IPS DF 19.7 (cell line): ENCODE results near the gene HOXA1.

Experiments used
- DNase-seq: peaks from one replicate; pipeline ENCODE4 v3.0.0-alpha.2; 2013; ENCODE audit warnings: low read depth, low spot score

Gene HOXA1

DNA sequence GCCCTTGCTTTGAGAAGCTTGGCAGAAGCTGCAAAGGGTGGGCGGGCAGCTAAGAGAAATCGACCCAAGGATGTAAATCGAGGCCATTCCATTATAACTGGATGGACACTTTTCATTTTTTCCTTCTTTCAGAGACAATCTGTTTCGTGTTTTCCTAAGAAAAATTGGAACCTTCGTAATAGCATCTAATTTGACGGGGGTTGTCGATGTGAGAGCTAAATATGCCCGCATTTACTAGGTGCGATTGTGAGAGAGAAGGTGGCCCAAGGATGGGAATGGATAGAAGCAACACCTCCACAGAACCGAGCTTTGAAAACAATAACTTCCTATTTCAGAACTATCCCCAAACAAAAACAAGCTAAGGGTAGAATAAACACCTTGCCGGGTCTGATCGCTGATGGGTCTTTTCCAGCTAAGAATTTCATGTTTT is 35.6 kb upstream of the HOXA1 start:
- no peak for DNase-seq

DNA sequence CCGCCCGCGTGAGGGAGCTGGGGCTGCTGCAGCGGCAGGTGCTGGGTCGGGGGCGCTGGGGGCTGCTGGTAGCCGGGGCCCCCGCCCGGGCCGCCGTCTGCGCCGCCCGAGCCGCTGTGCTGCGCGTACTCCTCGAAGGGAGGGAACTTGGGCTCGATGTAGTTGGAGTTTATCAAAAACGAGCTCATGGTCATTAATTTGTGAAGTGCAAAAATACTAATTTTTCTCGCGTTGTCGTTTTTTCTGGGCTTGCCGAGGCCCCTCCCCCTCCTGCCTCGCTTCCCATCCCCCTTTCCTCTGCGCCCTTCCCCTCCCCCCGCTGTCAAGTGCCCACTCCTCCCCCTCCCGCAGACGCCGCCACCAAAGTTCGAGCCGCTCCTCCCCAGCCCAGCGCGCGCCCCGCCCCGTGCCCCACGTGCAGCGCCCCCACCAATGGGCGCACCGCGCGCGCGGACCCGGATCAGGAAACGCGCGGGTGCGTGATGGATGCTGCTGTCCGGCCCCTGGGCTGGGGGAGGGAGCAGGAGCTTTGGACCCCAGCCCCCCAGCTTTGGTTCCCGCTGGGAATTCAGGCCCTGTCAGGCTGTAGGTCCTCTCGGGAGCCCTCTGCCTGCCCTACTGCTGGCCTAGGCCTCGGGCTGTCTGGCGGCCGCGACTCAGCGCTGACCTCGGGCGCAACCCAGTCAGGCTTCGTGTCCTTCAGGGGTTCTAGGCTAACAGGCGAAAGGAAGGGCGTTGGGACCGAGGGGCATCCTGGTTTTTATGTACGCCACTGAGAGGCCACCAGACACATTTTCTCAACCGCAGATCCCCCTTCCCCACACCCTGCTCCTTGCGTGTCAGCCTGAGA is 35.0 kb upstream of the HOXA1 start, which contains the start of gene HOXA4:
HOXA4 (minus strand) TSS at position 218 of the 850 bp plus-strand sequence; CDS start at position 194, 24 bp downstream.
- no peak for DNase-seq

DNA sequence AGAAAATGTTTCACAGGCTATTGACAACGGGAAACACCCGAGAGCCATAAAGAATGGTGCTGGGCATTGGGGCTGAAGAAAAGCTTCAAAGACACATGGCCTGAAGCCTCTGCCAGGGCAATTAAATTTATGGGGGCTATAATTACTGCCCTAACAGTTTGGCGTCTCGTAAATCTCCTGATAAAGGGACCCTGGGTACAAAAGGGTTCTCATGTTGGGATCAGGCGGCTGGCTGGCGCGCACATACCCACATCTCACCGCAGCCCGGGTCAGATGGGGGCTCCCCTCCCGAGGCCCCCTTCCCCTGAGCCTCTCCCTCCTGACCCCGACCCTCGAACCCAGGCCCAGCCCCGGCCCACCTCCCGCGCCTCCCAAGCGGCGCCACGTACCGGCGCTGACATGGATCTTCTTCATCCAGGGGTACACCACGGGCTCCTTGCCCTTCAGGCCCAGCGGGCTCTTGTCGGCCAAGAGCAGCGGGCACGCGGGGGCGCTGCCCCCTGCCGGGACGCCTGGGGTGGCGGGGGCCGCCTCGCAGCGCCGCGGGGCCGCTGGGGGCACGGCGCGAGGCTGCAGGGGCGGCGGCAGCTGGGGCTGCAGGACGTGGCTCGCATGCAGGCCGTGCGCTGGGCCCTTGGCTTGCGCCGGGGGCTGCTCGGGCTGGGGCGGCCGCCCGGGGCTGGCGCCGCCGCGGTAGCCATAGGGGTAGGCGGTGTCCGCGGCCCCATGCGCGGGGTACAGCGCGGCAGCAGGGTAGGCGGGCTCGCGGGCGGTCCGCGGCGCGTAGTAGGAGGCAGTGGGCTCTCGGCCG is 34.1 kb upstream of the HOXA1 start:
- DNase-seq: no peak

DNA sequence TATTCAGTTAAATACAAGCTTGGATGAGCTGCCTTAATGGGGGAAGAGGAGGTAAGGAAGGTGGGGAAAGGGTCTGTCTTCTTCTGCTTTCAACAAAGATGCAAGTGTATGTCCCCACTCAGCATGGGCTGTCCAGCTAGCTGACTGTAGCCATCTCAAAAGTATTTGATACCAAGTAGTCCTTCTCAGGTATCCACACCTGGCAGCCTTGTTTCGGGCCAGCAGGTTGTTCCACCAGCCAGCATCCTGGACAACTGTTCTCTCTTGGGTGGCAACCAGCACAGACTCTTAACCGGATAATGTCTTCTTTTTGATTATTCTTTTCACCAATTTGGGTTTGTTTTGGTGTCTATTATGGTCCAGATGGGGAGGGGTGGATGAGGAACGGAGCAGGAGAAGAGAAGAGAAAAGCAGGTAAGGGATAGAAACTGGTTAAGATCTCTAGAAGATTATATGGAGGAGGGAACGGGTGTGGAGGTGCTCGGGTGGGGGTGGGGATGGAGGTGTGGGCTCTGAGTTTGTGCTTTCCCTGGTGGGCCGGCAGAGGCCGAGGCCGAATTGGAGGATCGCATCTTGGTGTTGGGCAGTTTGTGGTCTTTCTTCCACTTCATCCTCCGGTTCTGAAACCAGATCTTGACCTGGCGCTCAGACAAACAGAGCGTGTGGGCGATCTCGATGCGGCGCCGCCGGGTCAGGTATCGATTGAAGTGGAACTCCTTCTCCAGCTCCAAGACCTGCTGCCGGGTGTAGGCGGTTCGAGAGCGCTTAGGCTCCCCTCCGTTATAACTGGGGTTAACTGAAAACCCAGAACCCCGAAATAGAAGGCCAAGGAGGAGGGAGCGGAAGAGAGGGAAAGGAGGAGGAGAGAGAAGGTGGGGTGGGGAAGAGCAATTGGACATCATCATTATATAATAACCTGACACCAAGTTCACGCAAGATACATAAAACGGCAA is 33.3 kb upstream of the HOXA1 start:
- DNase-seq: no peak

DNA sequence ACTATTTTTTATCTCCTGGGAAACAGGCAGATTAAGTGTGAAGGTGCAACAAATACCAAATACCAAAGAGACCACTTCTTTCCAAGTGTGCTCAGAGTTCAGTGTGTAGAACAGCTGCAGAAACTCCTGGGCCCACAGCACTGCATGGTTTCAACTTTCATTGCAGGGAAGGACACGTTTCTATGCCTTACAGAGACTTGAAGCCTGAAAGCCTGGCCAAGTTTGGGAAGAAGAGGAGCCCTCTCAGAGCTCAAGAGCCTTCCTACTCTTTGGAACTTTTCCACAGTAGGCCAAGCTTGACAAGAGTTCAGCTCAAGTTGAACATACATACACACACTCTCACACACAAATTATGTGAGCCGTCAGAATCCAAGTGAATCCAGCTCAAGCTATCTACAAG is 32.2 kb upstream of the HOXA1 start:
- no peak for DNase-seq

DNA sequence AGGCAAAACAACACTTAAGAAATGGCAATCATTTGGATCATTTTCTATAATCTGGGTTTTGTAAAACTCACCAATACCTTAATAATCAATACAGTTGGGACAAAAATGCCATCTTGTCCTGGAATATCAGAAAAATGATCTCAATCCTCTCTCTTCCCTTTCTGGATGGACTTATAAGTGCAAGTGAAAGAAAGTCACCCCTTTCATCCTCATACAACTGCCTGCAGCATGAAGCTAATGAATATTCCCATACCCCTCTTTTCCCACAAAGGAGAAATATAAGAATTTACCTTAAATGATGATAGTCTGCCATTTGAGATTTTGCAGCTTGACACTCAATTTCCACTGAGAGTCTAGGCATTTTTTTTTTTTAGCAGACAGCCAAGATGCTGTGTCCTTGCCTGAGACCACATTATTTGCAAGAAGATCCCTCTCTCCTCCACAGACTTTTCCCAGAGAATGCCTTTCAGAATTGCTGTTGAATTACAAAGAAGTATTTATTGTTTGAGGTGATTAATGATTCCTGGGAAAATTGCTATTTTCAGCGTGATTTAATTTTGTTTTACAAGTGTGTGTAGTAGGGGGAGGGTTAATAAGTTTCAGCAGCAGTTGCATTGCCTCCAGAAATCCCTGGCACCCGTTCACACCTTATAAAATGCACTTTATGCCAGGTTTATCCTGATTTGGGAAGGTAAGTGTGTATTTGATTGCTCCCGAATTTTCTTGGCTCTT is 31.0 kb upstream of the HOXA1 start:
- no peak for DNase-seq

DNA sequence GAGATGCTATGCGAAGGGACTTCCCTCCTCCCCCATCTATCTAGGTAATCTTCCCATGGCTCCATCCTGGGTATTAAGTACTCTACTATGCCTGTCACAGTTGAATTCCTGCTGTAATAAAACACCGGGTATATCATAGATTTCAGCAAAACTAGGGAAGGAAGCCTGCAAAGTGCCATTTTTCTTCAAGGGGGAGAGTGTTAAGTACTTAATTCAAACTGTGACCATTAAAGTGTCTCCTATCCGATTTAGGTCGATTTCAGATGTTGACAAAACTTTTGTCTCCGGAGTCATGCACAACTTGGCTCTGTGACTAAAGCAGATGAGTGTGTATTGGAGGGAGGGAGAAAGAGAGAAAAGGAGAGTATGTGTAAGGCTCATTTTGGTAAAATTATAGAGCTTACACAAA is 30.2 kb upstream of the HOXA1 start:
- no peak for DNase-seq

DNA sequence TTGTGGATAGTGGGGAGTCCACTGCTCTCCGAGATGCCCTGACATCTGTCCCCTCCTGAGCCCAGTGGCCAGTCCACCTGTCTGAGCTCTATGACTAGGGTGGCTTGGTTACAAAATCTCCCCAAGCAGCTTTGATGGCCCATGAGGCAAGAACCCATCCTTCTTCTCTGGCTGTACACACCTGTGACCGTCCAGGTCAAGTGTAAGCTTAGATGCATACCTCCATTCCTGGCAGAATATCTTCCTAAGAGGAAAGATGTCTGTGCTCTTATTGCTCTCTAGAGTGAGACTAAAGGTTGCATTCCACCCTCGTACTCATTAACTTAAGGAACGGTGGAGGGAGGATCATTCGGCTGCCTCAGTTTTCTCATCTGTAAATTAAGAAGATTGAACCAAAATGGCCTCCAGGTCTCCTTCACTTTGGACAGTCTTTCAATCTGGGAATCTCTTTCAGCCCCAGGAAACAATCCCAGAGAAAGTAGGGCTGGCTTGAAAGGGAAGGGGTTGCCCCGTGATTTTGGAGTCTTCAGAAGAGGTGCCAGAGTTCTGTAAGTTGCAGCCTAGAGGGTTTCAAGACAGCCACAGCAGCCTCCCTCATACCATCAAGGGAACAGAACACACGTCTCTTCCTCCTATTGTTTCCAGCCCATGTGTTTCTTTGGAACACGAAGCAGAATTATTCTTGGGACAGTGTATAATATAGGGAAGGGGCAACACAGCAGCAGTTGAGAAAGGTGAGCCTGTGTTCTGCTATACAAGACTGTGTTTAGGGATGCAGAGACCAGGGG is 29.3 kb upstream of the HOXA1 start:
- DNase-seq: no peak

DNA sequence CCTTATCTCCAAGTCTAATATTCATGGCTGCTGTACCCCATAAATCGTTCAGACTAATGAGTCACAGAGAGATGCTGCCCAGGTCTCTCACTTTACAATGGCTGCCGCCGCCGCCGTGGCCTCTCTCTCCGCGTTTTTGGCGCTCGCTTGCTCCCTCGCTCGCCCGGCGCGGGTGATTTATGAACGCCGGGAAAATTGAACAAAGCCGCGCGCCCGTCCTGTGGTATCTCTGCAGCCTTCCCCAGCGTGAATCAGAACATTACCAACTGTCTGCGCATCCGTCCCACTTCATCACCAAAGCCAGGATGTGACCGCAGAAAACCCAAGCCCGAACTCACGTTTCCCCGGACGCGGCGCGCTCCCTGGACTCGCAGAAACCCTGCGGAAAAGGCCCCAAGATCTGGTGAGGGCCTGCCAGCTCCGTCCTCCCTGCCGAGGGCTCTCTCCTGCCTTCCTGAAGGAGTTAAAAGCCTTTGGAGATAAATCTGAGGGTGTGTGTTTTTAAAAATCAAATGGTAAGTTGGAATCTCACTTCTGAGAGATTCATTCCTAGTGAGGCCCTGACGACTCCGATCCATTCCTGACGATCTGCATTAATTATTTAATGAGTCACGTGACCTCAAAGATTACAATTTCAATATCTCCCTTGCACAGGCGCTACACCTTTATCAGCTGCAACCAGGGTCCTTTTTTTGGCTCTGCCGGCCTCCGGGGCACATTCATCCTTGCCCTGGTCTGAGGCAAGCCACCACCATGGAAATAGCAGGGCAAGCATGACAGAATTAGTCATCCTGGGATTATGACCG is 28.5 kb upstream of the HOXA1 start:
- no peak for DNase-seq

DNA sequence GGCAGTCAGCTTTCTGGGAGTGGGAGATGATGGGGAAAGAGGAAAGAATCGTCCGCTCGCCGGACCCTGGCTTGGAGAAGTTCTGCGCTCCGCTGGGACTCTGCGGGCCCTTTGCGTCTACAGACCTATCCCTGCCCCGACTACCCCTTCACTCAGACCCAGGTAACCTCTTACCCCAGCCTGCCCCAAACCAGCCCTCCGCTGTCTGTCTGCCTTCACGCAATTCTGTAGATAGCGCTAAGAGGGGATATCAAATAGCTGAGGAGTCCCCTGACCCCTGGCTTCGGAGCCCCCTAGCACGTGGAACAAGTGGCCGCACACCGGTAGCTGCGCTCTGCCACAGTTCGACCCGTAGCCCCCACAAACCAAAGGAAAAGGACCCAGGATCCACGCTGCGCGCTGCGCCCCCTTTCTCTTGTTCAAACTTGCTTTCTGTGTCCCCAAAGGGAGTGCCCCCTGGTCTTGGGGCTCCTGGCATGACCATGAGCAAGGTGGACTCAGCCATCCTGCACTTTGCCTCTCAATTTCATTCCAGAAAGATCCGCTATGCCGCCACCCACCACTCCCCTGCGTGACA is 27.8 kb upstream of the HOXA1 start:
- no peak for DNase-seq

DNA sequence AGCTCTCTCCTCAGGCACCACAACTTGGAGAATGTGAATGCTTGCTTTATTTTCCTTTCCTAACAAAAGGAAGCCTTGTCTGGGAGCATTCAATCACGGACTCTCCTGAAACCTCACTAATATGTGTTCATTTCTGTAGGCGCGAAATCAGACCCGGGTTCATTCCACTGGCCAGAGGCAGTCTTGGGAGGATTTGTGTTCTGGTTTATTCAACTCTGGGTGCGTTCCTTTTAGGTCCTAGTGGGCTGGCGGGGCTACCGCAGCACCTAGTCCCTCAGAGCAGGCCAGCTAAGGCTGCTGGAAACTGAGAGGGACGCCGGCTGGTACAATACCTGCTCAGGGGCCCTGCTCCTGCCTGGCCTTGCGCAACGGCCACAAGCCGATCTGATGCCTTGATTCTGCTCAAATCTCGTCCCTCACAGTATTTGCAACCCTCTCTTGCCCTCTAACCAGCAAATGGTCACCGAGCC is 27.2 kb upstream of the HOXA1 start:
- no peak for DNase-seq

DNA sequence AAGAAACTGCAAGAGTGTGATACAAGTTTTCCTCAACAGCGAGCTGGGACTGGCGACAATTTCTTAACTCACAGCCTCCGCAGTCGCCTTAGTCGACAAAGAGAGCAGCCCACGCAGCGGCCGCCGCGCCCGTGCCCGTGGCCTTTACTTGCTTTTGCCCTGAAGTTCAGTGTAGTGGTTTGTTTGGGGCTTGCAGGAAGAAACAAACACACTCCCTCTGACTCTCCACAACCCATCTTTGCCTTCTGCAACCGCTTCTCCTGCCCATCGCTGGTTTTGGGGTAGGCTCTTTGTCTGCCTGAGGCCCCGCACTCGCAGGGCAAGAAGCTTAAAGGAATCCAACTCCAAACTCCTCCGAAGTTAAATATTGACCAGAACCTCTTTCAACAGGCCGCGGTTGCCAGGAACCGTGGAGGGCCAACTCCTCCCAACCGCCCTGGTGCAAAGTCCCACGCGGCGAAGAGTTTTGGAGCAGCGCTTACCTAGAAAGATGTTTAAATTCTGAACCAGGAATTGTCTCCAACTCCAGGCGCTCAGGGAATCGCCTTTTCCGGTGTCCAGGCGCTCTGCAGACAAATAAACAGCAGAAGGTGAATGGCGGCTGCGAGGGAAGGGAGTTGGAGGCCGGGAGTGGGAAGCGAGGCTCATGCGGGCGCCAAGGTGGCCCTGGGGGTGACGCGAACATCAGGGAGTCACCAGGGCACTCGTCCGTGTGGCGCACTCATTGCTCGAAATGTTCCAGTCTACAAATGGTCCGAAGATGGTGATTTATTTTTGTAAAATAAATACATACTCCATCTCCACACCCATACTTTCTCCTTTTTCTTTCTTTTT is 26.5 kb upstream of the HOXA1 start:
- no peak for DNase-seq

DNA sequence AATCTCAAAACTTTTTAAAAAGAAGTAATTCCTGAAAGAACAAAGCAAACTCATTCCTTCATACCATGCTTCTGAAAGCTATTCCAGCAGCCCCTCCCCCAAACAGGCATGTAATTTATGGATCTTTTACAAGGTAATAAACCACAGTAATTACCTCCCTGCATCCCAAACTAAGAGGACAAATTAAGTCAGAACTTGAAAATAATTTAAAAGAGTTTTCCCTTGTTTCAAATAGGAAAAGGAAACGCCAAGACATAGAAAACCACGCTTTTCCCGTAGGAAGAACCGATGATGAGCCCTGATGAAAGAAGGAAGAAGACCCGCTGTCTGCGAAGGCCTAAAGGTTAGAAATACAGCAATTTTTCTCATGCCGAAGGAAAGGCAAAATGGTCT is 25.9 kb upstream of the HOXA1 start:
- no peak for DNase-seq

DNA sequence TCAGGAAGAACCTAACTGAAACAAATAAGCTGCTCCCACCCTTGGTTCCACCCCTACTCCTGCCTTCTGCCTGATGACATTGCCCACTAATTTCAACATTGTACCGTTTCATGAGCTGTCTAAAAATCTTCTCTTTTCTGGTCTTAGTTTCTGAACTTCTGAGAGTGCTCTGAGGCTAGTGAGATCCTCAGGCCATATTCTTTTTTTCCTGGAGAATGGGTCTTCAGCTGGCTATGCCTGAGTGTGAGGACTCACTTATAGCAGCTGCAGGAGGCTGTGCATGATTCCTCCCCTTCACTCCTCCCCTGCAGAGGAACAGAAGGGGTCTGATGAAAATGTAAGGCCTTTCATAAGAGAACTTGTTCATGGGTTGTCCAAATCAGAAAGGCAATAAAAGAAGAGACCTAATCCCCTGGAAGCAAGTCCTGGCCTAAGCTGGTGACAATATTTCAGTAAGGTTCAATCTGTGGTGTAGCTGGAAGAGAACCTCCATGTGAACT is 23.7 kb upstream of the HOXA1 start:
- no peak for DNase-seq

DNA sequence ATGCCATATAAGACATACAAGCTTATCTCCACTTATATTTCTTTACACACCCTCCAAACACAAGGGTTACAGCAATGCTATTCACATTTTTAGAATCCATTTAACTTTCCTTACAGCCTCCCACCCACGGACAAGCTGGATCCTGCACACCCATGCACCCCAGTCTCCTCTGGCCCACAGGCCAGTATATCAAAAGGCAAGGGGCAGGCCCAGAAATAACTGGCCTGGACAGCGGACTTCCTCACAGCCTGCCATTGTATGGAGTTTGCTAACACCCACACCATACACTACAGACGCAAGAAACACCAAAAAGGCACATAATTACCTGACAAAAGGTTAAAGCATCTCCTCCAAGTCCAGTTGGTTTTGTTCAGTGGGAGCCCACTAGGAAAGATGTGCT is 22.8 kb upstream of the HOXA1 start:
- no peak for DNase-seq

DNA sequence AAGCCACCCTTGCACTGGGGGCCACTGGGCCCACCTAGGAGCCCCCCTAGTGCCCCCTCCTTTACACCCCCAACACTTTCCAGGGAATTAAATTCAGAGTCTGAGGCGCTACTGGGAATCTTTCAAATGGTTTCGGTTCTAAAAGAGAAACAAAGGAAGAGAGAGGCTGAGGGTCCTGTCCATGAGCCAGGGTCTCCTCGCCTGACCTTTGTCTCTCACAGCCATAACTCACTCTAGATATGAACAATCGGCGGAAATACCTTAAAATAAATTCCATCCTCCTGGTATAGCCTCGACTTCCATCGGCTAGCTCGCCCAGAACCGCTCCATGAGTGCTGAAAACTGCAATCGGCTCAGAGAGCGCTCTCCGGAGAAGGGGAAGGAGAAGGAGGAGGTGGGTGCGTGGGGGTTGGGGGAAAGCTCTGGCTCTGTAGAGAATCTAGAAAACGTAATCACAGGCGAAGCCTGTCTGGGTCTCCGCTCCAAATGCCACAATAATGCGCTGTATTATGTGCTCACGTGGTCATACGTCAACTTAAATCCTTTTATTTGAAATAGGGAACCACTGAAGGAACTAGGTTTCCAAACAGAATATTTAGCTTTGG is 22.2 kb upstream of the HOXA1 start:
- DNase-seq: no peak
